HG03175 (cell line): ENCODE results near the gene CTDSP2.
"Not testable (repeated sequence)": the region's sequence is repeated elsewhere in the genome, so short reads cannot be mapped to it uniquely, and the experiment has no call there.

Source experiments
- ATAC-seq: cut with Tn5 transposase; IDR thresholded peaks from one replicate; pipeline ENCODE4 v1.9.1; 2021; ENCODE audit warnings: mild to moderate bottlenecking, moderate library complexity; ENCODE audit not compliant: unreplicated experiment

CTDSP2 gene

GRCh38 chr12:57783861-57784260 lies 62.7 kb downstream of the CTDSP2 start:
- no peak for ATAC-seq

GRCh38 chr12:57783466-57783801 lies 63.1 kb downstream of the CTDSP2 start:
- ATAC-seq: no peak

DNA sequence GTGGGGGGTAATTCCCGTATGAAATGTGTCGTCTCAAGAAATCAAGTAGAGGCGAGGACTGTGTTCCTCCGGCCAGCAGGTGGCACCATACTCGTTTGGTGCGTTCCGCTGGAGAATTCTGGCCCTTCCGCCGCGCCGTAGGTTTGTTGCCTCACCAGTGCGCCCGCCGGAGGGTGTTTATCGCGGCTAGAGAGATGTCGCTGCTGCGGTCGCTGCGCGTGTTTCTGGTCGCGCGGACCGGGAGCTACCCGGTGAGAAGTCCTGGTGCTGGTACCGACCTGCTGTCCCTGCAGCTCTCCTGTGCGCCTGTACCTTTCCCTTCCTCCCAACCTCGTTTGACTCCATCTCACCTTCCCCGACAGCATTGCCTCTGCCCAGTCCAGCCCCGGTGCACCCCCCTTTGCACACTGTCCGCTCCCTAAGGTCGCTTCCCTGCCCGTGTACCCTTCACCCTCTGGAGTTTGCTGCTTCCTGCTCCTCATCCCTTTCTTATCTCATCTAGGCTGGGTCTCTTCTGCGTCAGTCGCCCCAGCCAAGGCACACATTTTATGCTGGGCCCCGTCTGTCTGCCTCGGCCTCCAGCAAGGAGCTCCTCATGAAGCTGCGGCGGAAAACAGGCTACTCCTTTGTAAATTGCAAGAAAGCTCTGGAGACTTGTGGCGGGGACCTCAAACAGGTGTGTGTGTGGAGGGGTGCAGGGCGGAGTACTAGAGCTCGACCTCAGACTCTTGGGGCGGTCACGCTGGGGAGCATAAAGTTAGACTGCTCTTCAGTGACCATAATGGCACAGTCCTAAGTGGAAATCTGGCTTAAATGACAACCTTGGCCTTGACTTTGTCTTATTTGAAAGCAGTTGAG lies 63.7 kb downstream of the CTDSP2 start, which contains the start of gene TSFM:
Gene TSFM, plus strand, starts transcription at position 180 of the 858 bp plus-strand sequence. Its CDS starts 15 bp downstream, at position 195.
- peak; percentile 92 for ATAC-seq

DNA sequence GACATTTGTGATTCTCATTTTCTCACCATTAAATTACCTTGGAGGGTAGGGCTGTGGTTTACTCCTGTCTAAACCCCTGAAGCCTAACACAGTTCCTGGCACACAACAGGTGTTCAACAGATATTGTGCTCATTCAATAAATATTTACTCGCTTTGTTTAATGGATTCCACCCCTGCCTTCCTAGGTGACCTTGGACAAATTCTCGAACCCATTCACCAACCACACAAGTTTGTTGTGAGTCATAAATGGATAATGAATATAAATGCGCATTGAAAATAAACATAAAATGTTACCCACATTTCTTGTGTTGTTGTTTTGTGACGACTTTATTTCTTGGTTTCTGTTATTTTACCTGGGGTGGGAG lies 64.3 kb downstream of the CTDSP2 start:
- peak; percentile 20 for ATAC-seq

DNA sequence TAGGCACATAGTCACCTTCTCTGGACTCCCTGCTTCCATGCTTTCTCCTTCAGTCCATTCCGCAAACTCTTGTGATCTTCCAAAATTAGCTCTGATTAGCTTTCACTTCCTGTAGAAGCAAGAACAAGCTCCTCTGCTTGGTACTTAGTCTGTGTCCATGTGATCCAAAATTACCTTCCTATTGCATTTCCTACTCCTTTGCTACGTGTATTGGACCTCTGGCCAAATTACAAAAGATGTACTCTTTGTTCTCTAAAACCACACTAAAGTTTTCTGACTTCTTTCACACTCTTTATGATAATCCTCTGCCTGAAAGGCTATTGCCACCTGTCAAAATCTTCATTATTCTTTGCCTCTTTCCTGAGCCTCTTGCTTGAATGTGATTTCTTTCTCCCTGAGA lies 64.7 kb downstream of the CTDSP2 start:
- ATAC-seq: no peak

DNA sequence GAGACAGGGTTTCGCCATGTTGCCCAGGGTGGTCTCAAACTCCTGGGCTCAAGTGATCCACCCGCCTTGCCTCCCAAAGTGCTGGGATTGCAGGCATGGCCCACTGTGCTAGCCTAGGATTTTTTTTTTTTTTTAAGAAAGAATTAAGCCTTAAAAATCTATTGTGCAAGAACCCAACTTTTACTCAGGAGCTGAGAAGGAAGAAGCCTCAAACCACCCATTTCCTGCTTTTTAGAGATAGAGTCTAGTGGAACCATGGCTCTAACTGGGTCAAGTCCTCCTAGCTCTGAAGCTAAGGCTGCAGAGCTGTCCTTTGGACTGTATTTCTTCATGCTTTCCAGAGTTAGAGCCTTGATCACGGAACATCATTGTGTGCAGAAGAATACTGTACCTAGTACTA lies 65.3 kb downstream of the CTDSP2 start:
- no peak for ATAC-seq

- ATAC-seq: no peak
Measured at GRCh38 chr12:57780284-57780897, 66.1 kb downstream of the CTDSP2 start.

- ATAC-seq: no peak
Measured at GRCh38 chr12:57779736-57780135, 66.8 kb downstream of the CTDSP2 start.

DNA sequence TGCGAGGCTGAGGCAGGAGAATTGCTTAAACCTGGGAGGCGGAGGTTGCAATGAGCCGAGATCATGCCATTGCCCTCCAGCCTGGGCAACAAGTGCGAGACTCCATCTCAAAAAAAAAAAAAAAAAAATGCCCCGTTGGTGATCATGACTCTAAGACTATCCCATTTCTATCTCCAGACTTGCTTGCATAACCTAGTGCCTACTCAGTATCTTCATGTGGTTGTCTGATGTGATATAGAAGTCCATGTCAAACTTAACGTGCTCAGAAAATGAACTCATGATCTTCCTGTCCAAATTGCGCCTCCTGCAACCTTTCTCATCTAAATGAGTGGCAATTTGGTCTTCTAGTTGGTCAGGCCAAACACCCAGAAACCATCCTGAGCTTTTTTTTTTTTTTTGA lies 68.6 kb downstream of the CTDSP2 start:
- no peak for ATAC-seq

DNA sequence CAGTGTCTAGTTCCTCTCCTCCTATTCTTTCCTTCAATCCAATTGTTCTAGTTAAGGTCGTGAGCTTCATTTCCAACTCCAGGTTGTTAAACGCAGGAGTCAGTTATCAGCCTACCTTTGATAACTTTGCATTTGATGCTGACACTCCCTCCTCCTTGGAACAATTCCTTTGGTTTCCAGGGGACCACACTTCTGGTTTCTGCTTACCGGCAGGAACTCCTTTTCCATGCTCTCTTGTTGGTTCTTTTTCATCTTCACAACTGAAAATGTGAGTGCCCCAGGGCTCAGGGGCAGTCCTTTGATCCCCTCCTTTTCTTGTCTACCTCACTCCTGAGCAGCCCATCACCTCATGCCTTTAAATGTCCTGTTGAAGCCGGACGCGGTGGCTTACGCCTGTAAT lies 69.2 kb downstream of the CTDSP2 start:
- ATAC-seq: no peak

GRCh38 chr12:57776247-57776587 lies 70.3 kb downstream of the CTDSP2 start:
- ATAC-seq: no peak

DNA sequence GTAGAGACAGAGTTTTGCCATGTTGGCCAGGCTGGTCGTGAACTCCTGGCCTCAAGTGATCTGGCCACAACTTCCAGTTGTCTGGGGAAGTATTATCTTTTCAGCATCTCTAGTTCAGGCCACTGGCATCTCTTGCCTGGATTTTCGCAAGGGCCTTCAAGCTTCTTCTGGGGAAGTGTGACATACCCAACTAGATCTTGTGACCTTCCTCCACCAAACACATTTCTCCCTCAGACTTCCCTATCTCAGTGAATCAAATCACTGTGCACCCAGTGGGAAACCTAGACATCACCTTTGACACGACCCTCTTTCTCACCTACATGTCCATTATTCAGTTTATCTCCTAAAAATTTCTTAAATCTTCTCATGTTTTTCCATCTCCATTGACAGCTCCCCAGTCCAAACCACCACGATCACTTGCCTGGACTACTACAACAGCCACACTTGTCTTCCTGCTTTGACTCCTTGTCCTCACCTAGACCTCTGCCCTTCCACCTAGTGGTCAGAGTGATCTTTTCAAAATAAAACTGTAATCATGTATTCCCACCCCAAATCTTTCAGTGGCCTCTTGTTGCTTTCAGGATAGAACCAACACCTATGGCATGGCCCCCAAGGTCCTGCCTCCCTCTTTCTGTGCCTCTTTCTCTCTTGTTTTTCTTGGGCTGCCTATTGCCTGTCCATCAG lies 70.8 kb downstream of the CTDSP2 start:
- ATAC-seq: no peak

DNA sequence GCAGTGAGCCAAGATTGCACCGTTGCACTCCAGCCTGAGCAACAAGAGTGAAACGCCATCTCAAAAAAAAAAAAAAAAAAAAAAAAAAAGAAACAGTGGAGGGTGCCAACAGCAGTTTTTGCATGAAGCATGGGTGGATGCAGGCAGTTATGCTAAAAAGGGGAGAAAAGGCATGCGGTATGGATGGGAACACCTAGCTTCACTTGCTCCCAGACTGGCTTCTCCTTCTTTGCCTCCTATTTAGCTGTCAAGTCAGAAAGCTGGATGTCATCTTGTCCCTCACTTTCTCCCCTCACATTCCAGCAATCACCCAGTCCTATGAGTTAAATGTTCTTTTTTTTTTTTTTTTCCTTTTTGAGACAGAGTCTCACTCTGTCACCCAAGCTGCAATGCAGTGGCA lies 71.5 kb downstream of the CTDSP2 start:
- no peak for ATAC-seq

- ATAC-seq: not testable (repeated sequence)
Measured at GRCh38 chr12:57774634-57775033, 71.9 kb downstream of the CTDSP2 start.

- no peak for ATAC-seq
Measured at GRCh38 chr12:57772429-57773322, 73.9 kb downstream of the CTDSP2 start, which contains the start of gene EEF1AKMT3. Gene EEF1AKMT3 (plus strand): TSS chr12:57772614. CDS start chr12:57772725, 111 bp downstream.

DNA sequence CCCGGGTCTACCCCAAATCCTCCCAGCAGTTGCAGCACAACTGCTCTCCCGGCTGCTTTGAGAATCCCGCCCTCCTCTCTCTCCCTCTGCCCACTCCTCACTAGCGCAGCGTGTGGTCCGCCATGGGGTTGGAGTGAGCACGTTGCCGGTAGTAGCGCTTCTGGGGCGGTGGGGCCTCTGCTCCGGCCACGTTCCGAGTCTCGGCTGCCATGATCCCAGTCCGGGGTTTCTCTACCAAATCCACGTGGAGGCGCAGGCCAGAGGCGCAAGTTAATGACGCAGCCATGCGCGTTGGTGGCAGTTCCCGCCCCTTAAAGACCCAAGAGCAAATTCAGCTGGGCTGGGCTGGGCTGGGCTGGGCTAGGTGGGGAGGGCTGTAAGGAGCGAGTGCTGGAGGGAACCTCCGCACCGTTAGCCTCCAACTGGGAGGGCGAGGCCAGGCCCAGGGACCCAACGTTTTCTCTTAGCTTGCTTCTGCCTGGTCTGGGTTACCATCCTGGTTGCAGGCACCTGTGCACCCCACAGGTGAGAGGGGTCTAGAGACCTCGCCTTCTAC lies 74.6 kb downstream of the CTDSP2 start, which contains the start of gene METTL1:
Gene METTL1, minus strand, starts transcription at position 233 of the 556 bp plus-strand sequence. Its CDS starts 22 bp downstream, at position 211.
- ATAC-seq: peak; percentile 83

DNA sequence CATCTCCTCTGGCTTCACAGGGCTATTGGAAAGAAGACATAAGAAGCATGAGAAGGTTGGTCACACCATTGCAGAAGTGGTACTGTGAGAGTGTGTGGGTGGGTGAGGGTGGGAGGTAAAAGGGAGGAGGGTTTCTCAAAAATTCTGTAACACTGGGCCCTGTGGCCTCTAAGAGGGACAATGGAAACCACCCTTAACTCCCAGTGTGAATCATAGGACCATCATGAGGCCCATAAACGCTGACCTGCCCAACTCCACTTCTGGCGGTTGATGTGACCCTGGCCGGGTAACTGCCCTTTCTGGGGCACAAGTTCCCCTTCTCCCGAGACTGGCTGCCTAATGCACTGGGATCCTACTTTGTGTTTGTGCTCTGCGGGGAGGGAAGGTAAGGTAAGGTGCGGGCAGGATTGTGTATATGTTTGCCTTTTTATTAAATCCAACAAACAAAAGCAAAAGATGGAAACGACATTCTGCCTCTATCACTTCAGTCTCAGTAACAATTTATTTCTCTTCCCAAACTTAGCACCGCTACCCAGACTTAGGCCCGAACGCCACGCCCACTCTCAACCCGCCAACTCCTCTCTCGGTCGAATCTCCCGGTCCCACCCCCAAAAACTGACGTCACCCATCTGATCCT lies 75.2 kb downstream of the CTDSP2 start:
- ATAC-seq: peak; percentile 75

GRCh38 chr12:57770734-57771133 lies 75.8 kb downstream of the CTDSP2 start:
- no peak for ATAC-seq
